IMR-90 (cell line): ENCODE results near the gene DYNLT4.

Experiments used
- BHLHE40 ChIP-seq: fragments of 150-350 bp; IDR thresholded peaks from 2 replicates; pipeline ENCODE4 v1.6.1; 2016; ENCODE audit warnings: mild to moderate bottlenecking, low read depth, low read length
- CEBPB ChIP-seq: IDR thresholded peaks from 2 replicates; pipeline ENCODE4 v1.6.1; 2012; ENCODE audit warnings: low read depth, low read length, improper control_type of control experiment
- FOS ChIP-seq: fragments of 150-350 bp; IDR thresholded peaks from 2 replicates; pipeline ENCODE4 v1.6.1; 2016; ENCODE audit warnings: low read depth, low read length
- MAZ ChIP-seq: IDR thresholded peaks from 2 replicates; pipeline ENCODE4 v1.6.1; 2012; ENCODE audit warnings: low read depth, mild to moderate bottlenecking, low read length, improper control_type of control experiment, moderate library complexity, borderline replicate concordance
- MXI1 ChIP-seq: IDR thresholded peaks from 2 replicates; pipeline ENCODE4 v1.6.1; 2012; ENCODE audit warnings: low read depth, mild to moderate bottlenecking, low read length, moderate library complexity, borderline replicate concordance
- POLR2A ChIP-seq: IDR thresholded peaks from 2 replicates; pipeline ENCODE4 v1.6.1; 2012; ENCODE audit warnings: mild to moderate bottlenecking, low read depth, low read length
- RAD21 ChIP-seq: IDR thresholded peaks from 2 replicates; pipeline ENCODE4 v1.6.1; 2012; ENCODE audit warnings: low read length, improper control_type of control experiment
- RCOR1 ChIP-seq: IDR thresholded peaks from 2 replicates; pipeline ENCODE4 v1.6.1; 2012; ENCODE audit warnings: mild to moderate bottlenecking, low read length, improper control_type of control experiment; ENCODE audit not compliant: insufficient replicate concordance
- RFX5 ChIP-seq: IDR thresholded peaks from 2 replicates; pipeline ENCODE4 v1.8.0; 2012; ENCODE audit warnings: low read depth, mild to moderate bottlenecking, low read length, moderate library complexity
- TF ChIP-seq, protein P1 (sequence below): fragments of 150-350 bp; IDR thresholded peaks from 2 replicates; pipeline ENCODE4 v1.6.1; 2017; ENCODE audit warnings: mild to moderate bottlenecking, antibody characterized with exemption, low read length, low read depth
- TF ChIP-seq, protein P2 (sequence below): conservative IDR thresholded peaks from 2 replicates; pipeline ENCODE4 v1.5.1; 2012; ENCODE audit warnings: mild to moderate bottlenecking, low read depth, low read length, improper control_type of control experiment

DNA sequence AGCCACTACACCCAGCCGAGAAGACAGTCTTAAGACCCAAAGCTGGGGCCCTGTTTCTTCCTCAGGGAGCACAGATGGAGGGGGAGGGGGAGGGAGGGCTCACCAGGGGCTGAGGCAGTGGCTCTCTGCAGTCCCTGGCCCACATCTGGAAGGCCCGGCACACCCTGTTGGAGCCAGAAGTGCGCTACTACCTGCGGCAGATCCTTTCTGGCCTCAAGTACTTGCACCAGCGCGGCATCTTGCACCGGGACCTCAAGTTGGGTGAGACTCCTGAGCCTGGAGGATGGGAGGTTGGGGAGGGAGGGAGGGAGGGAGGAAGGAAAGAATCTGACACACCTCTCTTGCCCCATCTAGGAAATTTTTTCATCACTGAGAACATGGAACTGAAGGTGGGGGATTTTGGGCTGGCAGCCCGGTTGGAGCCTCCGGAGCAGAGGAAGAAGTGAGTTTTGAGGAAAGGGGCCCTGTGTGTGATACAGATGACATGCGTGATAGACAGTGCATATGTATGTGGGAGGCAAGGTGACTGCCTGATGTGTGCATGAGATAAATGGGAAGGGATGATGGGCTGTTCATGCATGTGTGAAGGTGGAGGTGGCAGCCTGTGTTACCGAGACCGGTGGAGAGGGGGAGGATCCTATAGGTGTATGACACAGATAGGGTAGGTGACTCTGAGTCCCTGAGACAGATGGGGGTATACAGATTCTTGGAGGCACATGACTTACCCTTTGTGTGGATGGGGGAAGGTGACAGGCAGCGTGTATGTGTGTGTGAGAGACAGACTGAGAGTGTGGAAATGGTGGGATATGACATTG lies 5.5 kb downstream of the DYNLT4 start:
- TF ChIP-seq RAD21 (no peak), POLR2A (no peak), CEBPB (no peak), BHLHE40 (no peak), MAZ (no peak), FOS (no peak), RFX5 (no peak), RCOR1 (no peak), MXI1 (no peak)
- TF ChIP-seq, protein P1, sequence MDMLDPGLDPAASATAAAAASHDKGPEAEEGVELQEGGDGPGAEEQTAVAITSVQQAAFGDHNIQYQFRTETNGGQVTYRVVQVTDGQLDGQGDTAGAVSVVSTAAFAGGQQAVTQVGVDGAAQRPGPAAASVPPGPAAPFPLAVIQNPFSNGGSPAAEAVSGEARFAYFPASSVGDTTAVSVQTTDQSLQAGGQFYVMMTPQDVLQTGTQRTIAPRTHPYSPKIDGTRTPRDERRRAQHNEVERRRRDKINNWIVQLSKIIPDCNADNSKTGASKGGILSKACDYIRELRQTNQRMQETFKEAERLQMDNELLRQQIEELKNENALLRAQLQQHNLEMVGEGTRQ, result no peak
- TF ChIP-seq, protein P2, sequence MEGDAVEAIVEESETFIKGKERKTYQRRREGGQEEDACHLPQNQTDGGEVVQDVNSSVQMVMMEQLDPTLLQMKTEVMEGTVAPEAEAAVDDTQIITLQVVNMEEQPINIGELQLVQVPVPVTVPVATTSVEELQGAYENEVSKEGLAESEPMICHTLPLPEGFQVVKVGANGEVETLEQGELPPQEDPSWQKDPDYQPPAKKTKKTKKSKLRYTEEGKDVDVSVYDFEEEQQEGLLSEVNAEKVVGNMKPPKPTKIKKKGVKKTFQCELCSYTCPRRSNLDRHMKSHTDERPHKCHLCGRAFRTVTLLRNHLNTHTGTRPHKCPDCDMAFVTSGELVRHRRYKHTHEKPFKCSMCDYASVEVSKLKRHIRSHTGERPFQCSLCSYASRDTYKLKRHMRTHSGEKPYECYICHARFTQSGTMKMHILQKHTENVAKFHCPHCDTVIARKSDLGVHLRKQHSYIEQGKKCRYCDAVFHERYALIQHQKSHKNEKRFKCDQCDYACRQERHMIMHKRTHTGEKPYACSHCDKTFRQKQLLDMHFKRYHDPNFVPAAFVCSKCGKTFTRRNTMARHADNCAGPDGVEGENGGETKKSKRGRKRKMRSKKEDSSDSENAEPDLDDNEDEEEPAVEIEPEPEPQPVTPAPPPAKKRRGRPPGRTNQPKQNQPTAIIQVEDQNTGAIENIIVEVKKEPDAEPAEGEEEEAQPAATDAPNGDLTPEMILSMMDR, result no peak
